ENCODE data around the gene GPR39.

GPR39 gene

DNA sequence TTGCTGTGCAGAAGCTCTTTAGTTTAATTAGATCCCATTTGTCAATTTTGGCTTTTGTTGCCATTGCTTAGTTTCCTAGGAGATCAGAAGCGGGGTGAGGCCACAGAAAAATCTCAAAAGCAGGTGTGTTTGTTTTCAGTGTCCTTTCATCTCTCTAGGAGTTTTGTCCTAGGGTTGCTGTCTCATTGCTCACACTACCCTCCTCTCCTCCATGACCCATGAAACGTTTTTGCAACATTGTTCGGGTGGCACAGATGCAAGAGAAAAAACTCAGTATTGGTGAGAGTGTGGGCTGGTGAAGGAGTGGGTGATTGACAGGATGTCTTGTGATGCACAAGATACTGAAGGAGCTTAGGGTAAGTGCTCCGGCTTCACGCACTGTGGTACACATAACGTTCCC lies 149.8 kb downstream of the GPR39 start:
- CTCF ChIA-PET = no interaction called here
- no peak for DNase-seq
- no peaks in the 10 kb centered on the region for H3K27me3 Mint-ChIP-seq
- no peak overlapping the region for H3K27ac Mint-ChIP-seq
- H3K36me3 Mint-ChIP-seq = no peaks in the 10 kb centered on the region
- no peaks in the 10 kb centered on the region for H3K4me1 Mint-ChIP-seq
- peaks cover 12% of the 10 kb centered on the region for H3K9me3 Mint-ChIP-seq
- H3K4me3 Mint-ChIP-seq = no peak overlapping the region

DNA sequence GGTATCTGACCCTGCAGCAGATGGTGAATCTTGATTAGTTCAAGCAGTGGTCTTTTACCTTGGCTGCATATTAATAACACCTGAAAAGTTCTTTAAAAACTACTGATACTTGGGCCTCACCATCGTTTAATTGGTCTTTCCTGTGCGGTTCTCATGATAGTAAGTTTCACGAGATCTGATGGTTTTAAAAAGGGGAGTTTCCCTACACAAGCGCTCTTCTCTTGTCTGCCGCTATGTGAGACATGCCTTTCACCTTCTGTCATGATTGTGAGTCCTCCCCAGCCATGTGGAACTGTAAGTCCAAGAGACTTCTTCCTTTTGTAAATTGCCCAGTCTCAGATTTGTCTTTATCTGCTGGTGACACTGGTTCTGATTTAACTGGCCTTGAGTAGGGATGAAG lies 151.1 kb downstream of the GPR39 start:
- H3K27me3 Mint-ChIP-seq = no peaks in the 10 kb centered on the region
- H3K4me3 Mint-ChIP-seq = no peak overlapping the region
- CTCF ChIA-PET = no interaction called here
- DNase-seq = no peak
- H3K9me3 Mint-ChIP-seq = peaks cover 8% of the 10 kb centered on the region
- no peaks in the 10 kb centered on the region for H3K36me3 Mint-ChIP-seq
- H3K27ac Mint-ChIP-seq = no peak overlapping the region
- no peaks in the 10 kb centered on the region for H3K4me1 Mint-ChIP-seq

DNA sequence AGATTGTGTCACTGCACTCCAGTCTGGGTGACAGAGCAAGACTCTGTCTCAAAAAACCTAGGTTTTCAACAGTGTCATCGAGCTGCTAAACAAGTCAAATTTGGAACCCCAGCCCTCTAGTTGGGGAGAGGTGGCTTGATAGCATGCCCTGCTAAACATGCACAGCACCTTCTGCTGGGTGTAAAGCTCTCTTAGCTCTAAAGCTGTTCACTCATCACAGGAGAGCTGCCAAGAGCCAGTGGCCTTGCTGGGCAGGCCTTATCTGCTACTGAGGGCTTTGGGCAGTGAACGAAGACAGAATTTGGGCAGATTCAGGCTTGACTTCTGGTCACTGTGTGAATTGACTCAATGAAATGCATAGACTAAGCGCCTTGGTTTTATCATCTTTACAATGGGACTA lies 152.1 kb downstream of the GPR39 start:
- no peaks in the 10 kb centered on the region for H3K27me3 Mint-ChIP-seq
- DNase-seq = no peak
- no peaks in the 10 kb centered on the region for H3K36me3 Mint-ChIP-seq
- no peaks in the 10 kb centered on the region for H3K4me1 Mint-ChIP-seq
- H3K4me3 Mint-ChIP-seq = no peak overlapping the region
- no peak overlapping the region for H3K27ac Mint-ChIP-seq
- CTCF ChIA-PET = no interaction called here
- H3K9me3 Mint-ChIP-seq = peaks cover 8% of the 10 kb centered on the region

DNA sequence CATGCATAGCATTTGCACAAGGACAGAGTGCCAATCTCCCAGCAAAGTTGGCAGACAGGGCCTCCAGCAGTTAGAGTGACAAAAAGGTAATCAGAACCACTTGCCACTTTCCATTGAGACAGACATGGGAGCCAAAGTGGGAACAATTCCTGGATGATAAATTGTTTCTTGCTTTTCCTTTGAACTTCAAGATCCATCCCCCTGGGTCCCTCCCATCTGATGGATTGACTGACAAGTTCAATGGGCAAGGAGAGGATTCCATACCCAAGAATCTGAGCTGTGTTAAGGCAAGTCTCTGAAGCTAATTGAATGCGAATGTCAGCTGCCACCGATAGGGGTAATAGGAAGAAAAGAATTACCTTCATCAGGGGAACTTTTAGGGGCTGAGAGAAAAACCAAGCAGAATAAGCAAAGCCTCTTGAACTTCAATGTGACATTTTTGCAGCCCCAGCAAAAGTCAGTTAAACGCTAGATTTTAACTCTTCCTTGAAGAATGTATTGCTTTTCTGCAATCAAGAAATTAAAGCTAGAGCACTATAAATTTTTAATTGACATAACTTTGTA lies 156.9 kb downstream of the GPR39 start:
- CTCF ChIA-PET = interaction anchor here (1.5 kb wide), 1 partner anchor 26 kb away, joined by 4 read pairs; no protein-coding TSS in a partner anchor
- DNase-seq = no peak
- Mint-ChIP-seq H3K4me3 (no peak overlapping the region), H3K27ac (no peak overlapping the region), H3K27me3 (no peaks in the 10 kb centered on the region), H3K4me1 (no peaks in the 10 kb centered on the region), H3K36me3 (no peaks in the 10 kb centered on the region), H3K9me3 (peaks cover 3% of the 10 kb centered on the region)

DNA sequence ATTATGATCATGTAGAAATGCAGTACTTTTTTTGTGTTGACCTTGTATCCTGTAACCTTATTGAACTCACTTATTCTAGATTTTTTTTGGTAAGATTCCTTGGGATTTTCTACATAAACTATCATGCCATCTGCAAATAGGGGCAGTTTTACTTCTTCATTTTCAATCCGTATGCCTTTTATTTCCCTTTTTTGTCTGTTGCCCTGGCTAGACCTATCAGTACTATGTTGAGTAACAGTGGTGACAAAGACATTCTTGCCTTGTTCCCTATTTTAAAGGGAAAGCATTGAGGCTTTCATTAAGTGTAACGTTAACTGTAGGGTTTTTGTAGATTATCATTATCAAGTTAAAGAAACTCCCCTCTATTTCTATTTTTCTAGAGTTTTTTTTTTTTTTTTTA lies 161.1 kb downstream of the GPR39 start:
- Mint-ChIP-seq H3K27me3 (no peaks in the 10 kb centered on the region), H3K36me3 (no peaks in the 10 kb centered on the region), H3K9me3 (no peaks in the 10 kb centered on the region), H3K4me3 (no peak overlapping the region), H3K4me1 (no peaks in the 10 kb centered on the region), H3K27ac (no peak overlapping the region)
- CTCF ChIA-PET = no interaction called here
- no peak for DNase-seq

DNA sequence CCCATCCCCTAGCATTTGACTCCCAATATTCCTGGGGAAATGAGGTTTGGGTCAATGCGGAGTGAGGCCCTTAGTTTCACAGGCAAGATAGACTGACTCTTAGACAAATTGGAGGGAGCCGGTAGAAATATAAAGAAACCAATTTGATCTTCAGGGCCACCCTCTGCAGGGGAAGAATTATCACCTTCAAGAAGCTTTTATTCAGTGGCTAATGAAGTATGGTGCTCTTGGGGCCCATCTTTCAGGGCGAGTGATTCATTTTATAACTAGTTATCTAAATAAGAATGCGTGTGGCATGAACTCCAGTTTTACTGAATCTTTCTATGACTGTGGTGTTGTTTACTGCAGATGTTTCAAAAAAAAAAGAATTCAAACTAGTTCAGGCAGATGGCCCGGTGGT lies 165.0 kb downstream of the GPR39 start:
- Mint-ChIP-seq H3K27ac (no peak overlapping the region), H3K4me1 (no peaks in the 10 kb centered on the region), H3K36me3 (no peaks in the 10 kb centered on the region), H3K4me3 (no peak overlapping the region), H3K27me3 (no peaks in the 10 kb centered on the region), H3K9me3 (no peaks in the 10 kb centered on the region)
- DNase-seq = no peak
- CTCF ChIA-PET = no interaction called here

DNA sequence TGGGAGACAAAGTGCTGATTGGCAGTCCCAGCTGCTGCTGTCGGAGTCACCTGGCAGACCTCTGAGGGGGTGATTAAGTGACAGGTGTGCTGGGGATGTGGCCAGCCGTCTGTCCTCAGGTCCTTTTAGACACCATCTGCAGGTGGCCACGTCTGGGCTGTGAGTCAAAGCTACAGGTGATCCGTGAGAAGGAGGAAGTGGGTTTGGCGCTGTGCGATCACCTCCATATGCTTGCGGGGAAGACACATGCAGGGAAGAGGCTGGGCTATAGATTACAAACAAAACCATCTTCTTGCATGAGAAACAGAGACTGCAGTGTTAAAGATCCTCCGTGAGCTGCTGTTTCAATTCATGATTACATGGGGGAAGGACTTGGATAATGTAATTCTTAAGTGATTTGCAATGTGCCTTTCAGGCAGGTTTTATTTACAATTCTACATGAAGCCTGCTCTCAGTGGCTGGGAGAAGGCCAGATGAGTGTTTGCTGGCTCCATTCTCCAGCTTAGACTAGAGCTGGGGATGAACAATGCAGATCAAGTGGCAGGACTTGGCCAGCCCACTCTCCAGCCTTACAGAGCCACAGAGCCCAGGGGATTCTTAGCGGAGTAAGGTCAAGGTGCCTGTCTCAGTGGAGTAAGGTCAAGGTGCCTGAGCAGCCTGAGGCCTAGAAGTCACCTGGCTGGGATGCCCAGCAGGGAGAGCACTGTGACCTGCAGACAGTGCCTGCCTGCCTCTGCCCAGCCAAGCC lies 165.6 kb downstream of the GPR39 start:
- Mint-ChIP-seq H3K9me3 (no peaks in the 10 kb centered on the region), H3K27me3 (no peaks in the 10 kb centered on the region), H3K36me3 (no peaks in the 10 kb centered on the region), H3K4me3 (no peak overlapping the region), H3K27ac (no peak overlapping the region), H3K4me1 (no peaks in the 10 kb centered on the region)
- no peak for DNase-seq
- CTCF ChIA-PET = interaction anchor here (1.0 kb wide), 1 partner anchor 1198 kb away, joined by 3 read pairs; no protein-coding TSS in a partner anchor

DNA sequence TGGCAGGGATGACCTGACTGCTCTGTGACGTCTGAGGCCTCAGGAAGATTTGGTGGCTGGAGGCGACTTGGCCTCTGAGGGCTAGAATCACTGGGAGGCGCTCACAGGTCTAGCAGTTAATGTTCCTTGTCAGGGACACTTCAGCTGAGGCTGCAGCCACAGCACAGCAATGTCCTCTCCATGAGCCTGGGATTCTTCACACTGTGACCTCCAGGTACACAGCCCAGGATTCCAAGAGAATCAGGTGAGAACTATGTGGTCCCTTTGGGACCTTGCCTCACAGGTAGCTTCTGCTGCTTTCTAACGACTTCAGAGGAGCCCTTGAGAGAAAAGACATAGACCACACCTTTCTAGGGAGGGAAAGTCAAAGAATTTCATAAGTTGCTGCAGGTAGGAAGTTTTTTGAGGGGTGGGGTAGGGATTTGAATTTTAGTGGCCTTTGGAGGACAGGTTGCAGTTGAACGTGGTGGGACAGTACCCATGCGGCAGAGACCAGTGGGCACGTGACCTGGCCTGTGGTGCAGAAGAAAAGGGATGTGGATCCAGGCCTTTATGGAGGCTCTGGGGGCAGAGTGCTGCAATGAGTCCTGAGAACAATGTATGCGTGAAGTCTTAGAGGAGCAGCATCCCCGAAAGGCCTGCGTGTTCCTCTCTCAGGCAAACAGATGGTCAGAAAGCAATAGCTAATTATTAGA lies 167.2 kb downstream of the GPR39 start:
- H3K36me3 Mint-ChIP-seq = no peaks in the 10 kb centered on the region
- H3K4me1 Mint-ChIP-seq = no peaks in the 10 kb centered on the region
- no peak for DNase-seq
- no peaks in the 10 kb centered on the region for H3K9me3 Mint-ChIP-seq
- CTCF ChIA-PET = no interaction called here
- H3K27ac Mint-ChIP-seq = no peak overlapping the region
- no peaks in the 10 kb centered on the region for H3K27me3 Mint-ChIP-seq
- no peak overlapping the region for H3K4me3 Mint-ChIP-seq

DNA sequence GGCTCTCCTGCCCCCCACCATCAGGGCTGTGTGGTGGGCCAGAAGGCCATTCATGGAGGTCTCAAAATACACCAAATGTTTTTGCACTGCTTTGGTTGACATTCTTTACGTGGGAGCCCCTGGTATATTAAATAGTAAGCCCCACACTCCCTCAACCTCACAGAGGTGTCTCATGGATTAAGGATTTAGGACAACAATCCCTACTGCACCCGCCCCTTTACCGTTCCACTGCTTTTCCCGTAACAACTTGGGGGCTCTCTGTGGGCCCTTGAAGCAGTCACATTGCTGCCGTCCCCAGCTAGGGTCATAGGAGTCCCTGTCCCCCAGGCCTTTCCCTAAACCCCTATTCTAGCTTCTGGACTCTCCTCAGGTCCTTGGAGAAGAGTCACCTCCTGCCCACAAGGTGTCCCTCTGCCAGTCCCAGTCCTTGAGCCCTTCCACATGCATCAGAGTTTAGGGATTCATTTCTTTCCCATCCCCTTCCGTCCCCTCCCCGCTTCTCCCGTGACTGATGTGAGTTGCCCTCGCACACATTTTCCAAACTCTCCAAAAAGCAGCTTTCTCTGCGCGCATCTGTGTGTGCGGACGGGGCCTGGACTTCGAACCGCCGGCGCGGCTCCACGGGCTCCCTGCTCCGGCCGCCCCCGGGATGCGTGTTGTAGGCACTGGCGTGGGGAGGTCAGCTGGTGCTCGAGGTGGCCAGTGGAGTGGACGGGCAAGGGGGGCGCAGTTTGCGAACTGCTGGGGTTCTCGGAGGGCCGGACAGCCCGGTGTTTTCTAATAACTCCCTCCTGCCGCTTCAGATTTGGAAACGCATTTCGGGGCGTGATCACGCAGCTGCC lies 168.6 kb downstream of the GPR39 start:
- H3K4me3 Mint-ChIP-seq = no peak overlapping the region
- H3K27me3 Mint-ChIP-seq = no peaks in the 10 kb centered on the region
- no peak overlapping the region for H3K27ac Mint-ChIP-seq
- DNase-seq = no peak
- H3K36me3 Mint-ChIP-seq = no peaks in the 10 kb centered on the region
- no peaks in the 10 kb centered on the region for H3K4me1 Mint-ChIP-seq
- H3K9me3 Mint-ChIP-seq = no peaks in the 10 kb centered on the region
- CTCF ChIA-PET = no interaction called here

DNA sequence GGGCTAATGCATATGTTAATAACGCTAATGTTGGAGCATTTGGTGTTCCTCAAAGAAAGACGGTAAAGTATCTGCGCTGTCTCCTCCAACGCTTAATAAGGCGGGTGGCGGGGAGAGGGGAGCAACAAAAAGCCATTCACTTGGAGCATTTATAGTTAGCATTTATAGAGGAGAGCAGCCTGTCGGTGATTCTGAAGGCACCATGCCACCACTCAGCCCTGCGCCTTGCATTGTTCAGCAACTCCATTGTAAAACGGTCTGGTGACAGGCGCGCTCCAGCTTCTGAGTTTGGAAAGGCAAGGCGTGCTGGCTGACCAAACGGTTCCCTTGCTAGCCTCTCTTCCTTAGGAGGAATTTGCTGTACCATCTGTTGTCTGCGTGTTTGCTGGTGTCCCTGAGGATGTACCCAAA lies 169.5 kb downstream of the GPR39 start:
- DNase-seq = no peak
- H3K4me1 Mint-ChIP-seq = no peaks in the 10 kb centered on the region
- no peak overlapping the region for H3K27ac Mint-ChIP-seq
- no peaks in the 10 kb centered on the region for H3K27me3 Mint-ChIP-seq
- no peaks in the 10 kb centered on the region for H3K36me3 Mint-ChIP-seq
- H3K4me3 Mint-ChIP-seq = no peak overlapping the region
- H3K9me3 Mint-ChIP-seq = no peaks in the 10 kb centered on the region
- CTCF ChIA-PET = no interaction called here

DNA sequence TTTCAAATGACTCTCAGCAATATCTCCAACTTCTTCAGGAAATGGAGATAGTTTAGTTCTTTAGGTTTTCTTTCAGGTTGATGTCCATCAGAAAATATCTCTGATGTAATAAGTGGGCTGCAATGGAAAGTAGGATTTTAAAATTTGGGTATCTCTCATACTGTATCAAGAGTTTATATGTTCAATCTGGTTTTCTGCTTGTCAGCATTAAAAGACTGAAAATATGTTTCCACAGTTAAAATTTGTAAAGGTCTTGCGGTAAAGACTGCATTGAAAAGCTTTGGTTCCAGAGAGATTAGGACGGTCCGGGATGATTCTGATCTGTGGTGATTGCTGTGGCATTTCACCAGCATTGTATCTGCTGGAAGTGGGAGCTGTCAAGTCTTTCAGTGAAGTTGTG lies 170.2 kb downstream of the GPR39 start:
- Mint-ChIP-seq H3K4me1 (no peaks in the 10 kb centered on the region), H3K27ac (no peak overlapping the region), H3K9me3 (peaks cover 3% of the 10 kb centered on the region), H3K4me3 (no peak overlapping the region), H3K36me3 (no peaks in the 10 kb centered on the region), H3K27me3 (no peaks in the 10 kb centered on the region)
- no peak for DNase-seq
- CTCF ChIA-PET = no interaction called here

DNA sequence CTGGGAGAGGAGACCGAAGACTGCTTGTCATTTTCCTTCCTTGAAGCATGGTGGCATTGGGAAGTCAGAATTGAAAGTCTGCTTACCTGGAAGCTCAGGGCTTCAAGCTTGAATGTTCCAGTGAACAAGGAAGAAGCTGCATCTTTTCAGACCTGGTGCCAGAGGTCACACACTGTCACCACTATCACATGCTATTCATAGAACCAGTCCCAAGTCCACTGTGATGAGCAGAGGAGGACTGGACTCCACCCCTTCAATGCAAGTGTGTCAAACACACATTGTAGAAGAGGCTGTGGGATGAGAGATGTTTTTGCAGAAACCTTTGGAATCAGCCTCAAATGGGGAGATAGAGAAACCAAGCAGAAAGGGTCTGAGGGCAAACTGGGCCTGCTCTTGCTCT lies 172.0 kb downstream of the GPR39 start:
- Mint-ChIP-seq H3K4me3 (no peak overlapping the region), H3K9me3 (peaks cover 3% of the 10 kb centered on the region), H3K27me3 (no peaks in the 10 kb centered on the region), H3K27ac (no peak overlapping the region), H3K4me1 (no peaks in the 10 kb centered on the region), H3K36me3 (no peaks in the 10 kb centered on the region)
- CTCF ChIA-PET = interaction anchor here (0.6 kb wide), 2 partner anchors 9 to 176 kb away, joined by 3 read pairs; no protein-coding TSS in a partner anchor
- no peak for DNase-seq

DNA sequence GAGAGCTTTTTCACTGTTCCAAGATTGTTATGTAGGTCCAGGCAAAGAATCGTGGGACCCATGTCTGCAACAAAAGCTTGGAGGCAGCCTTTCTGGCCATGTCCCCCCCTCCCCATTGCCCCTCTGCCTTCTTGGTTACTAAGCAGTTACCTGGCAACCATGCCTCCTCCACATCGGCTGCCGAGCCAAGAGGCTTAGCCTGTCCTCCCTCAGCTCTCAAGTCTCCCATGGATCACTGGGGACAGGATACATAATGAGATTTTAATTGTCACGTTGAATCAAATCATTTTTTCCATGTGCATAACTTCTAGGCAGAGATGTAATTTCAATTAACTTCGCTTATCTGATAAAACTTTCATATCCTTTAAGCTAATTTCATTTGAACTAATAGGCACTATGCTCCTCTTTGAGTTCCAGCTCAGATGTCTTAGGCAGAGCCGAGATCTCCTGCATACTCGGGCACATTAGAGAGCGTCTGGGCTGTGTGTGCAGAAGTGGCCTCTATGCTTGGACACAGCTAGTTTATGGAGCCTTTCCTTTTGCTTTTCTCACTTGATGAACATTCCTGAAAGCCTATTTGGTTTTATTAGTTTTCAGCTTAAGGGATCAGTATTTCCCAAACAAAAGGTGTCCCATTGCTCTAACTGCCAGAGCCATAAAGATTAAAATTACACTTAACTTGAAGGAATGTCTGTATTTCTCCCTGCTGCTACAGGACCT lies 172.7 kb downstream of the GPR39 start:
- no peak overlapping the region for H3K27ac Mint-ChIP-seq
- CTCF ChIA-PET = interaction anchor here (0.6 kb wide), 1 partner anchor 9 kb away, joined by 3 read pairs; no protein-coding TSS in a partner anchor
- no peak for DNase-seq
- no peaks in the 10 kb centered on the region for H3K4me1 Mint-ChIP-seq
- no peaks in the 10 kb centered on the region for H3K36me3 Mint-ChIP-seq
- H3K9me3 Mint-ChIP-seq = peaks cover 3% of the 10 kb centered on the region
- no peak overlapping the region for H3K4me3 Mint-ChIP-seq
- no peaks in the 10 kb centered on the region for H3K27me3 Mint-ChIP-seq

DNA sequence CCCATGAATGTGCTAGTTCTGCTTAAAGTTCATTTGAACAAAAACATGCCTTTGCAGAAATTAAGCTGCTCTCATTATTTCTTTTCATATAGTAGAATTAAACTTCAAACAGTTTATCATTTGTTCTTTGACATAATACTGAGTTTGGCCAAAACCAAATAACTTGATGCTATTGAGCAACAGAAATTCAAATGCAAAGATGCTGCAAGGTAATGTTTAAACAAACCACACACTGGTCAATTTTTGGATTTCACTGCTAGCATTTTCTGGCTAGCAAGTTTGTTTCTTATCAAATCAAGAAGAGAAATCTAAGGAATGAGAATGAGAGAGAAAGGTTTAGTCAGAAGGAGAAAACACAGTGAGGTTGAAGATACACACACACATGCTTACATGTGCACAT lies 173.4 kb downstream of the GPR39 start:
- no peaks in the 10 kb centered on the region for H3K36me3 Mint-ChIP-seq
- no peak overlapping the region for H3K27ac Mint-ChIP-seq
- no peaks in the 10 kb centered on the region for H3K4me1 Mint-ChIP-seq
- H3K27me3 Mint-ChIP-seq = no peaks in the 10 kb centered on the region
- H3K4me3 Mint-ChIP-seq = no peak overlapping the region
- peaks cover 3% of the 10 kb centered on the region for H3K9me3 Mint-ChIP-seq
- CTCF ChIA-PET = no interaction called here
- no peak for DNase-seq

Measured in activated naive CD4-positive, alpha-beta T cell treated with anti-CD3 and anti-CD28 coated beads, Interleukin-2, amount 10 ng/mL, durations not matched to agents 7 days and 5 days (primary cell).